Neural progenitor cell (in vitro differentiated cells): ENCODE measurements around the gene PTPN23.

ENCODE experiments used
- CTCF ChIP-seq: fragments of 200-600 bp; sonication (generic); IDR thresholded peaks from 2 replicates; pipeline ENCODE4 v1.5.1; 2017; ENCODE audit warnings: antibody characterized with exemption, mild to moderate bottlenecking
- EZH2 ChIP-seq: fragments of 200-600 bp; sonication (generic); IDR thresholded peaks from 2 replicates; pipeline ENCODE4 v1.6.1; 2017; ENCODE audit warnings: antibody characterized with exemption, mild to moderate bottlenecking, moderate library complexity
- EZH2phosphoT487 ChIP-seq: fragments of 200-600 bp; sonication (generic); IDR thresholded peaks from 2 replicates; pipeline ENCODE4 v1.6.1; 2017; ENCODE audit warnings: antibody characterized with exemption

- TF ChIP-seq CTCF (no peak), EZH2 (no peak), EZH2phosphoT487 (no peak)
Measured at GRCh38 chr3:47425383-47425778, 44.6 kb downstream of the PTPN23 start.
